Trophoblast cell (in vitro differentiated cells and primary cell): ENCODE results near the gene PDGFA.
A peak's percentile ranks its signal among the peaks of the same experiment; 100 is the strongest.

Experiments
- DNase-seq, 2 donors: peaks; one replicate each; pipeline ENCODE4 v3.0.0-alpha.2; 2016
- H2AFZ ChIP-seq: 2 replicates; pipeline ENCODE4 v1.6.1; 2013; ENCODE audit warnings: low read length, moderate library complexity, mild to moderate bottlenecking; ENCODE audit not compliant: insufficient read depth, poor library complexity
- H2AK5ac ChIP-seq: 2 replicates; pipeline ENCODE4 v1.6.1; 2013; ENCODE audit warnings: mild to moderate bottlenecking, low read length
- H2BK120ac ChIP-seq: 2 replicates; pipeline ENCODE4 v1.6.1; 2013; ENCODE audit warnings: low read length, mild to moderate bottlenecking, moderate library complexity; ENCODE audit not compliant: insufficient read depth, poor library complexity
- H2BK12ac ChIP-seq: 2 replicates; pipeline ENCODE4 v1.6.1; 2013; ENCODE audit warnings: mild to moderate bottlenecking, low read length, moderate library complexity
- H2BK5ac ChIP-seq: 2 replicates; pipeline ENCODE4 v1.6.1; 2013; ENCODE audit warnings: low read length, low read depth, moderate library complexity, mild to moderate bottlenecking; ENCODE audit not compliant: poor library complexity
- H3K14ac ChIP-seq: 2 replicates; pipeline ENCODE4 v1.6.1; 2013; ENCODE audit warnings: mild to moderate bottlenecking, low read length
- H3K18ac ChIP-seq: 2 replicates; pipeline ENCODE4 v1.6.1; 2013; ENCODE audit warnings: mild to moderate bottlenecking, low read length
- H3K23ac ChIP-seq: 2 replicates; pipeline ENCODE4 v1.6.1; 2013; ENCODE audit warnings: low read length
- H3K27ac ChIP-seq: 2 replicates; pipeline ENCODE4 v1.5.1; 2013; ENCODE audit warnings: low read depth, mild to moderate bottlenecking, inconsistent platforms, low read length, moderate library complexity
- H3K27me3 ChIP-seq: 2 replicates; pipeline ENCODE4 v1.6.1; 2013; ENCODE audit warnings: inconsistent platforms, mild to moderate bottlenecking, low read length, moderate library complexity; ENCODE audit not compliant: insufficient read depth
- H3K36me3 ChIP-seq, 2 experiments: 1 replicate in 1 of 2; 2 replicates in 1 of 2; pipeline ENCODE4 v1.6.1; 2013; ENCODE audit warnings: low read length in 2 of 2, mild to moderate bottlenecking in 2 of 2, moderate library complexity in 1 of 2; ENCODE audit not compliant: insufficient read depth in 2 of 2, control insufficient read depth in 1 of 2
- H3K4ac ChIP-seq: 2 replicates; pipeline ENCODE4 v1.6.1; 2013; ENCODE audit warnings: low read depth, mild to moderate bottlenecking, low read length, moderate library complexity
- H3K4me1 ChIP-seq, 2 experiments: 1 replicate in 1 of 2; 2 replicates in 1 of 2; pipeline ENCODE4 v1.6.1; 2013; ENCODE audit warnings: low read length in 2 of 2, mild to moderate bottlenecking in 2 of 2, moderate library complexity in 1 of 2; ENCODE audit not compliant: insufficient read depth in 2 of 2, control insufficient read depth in 1 of 2
- H3K4me2 ChIP-seq: 2 replicates; pipeline ENCODE4 v1.6.1; 2013; ENCODE audit warnings: inconsistent platforms, mild to moderate bottlenecking, low read length, moderate library complexity
- H3K4me3 ChIP-seq: 2 replicates; pipeline ENCODE4 v1.5.1; 2013; ENCODE audit warnings: mild to moderate bottlenecking, low read depth, low read length, inconsistent platforms
- H3K79me1 ChIP-seq: one replicate; pipeline ENCODE4 v1.6.1; 2013; ENCODE audit warnings: low read length
- H3K79me2 ChIP-seq: 2 replicates; pipeline ENCODE4 v1.6.1; 2013; ENCODE audit warnings: low read length, mild to moderate bottlenecking; ENCODE audit not compliant: control insufficient read depth, insufficient read depth, poor library complexity
- H3K9ac ChIP-seq: 2 replicates; pipeline ENCODE4 v1.6.1; 2013; ENCODE audit warnings: mild to moderate bottlenecking, low read length
- H3K9me3 ChIP-seq: 2 replicates; pipeline ENCODE4 v1.6.1; 2013; ENCODE audit warnings: low read depth, mild to moderate bottlenecking, control low read depth, inconsistent platforms, low read length; ENCODE audit not compliant: insufficient read depth
- H4K12ac ChIP-seq: 2 replicates; pipeline ENCODE4 v1.6.1; 2013; ENCODE audit warnings: low read depth, mild to moderate bottlenecking, low read length, moderate library complexity
- H4K8ac ChIP-seq: 2 replicates; pipeline ENCODE4 v1.6.1; 2013; ENCODE audit warnings: low read depth, mild to moderate bottlenecking, low read length, moderate library complexity
- H4K91ac ChIP-seq: one replicate; pipeline ENCODE4 v1.6.1; 2013; ENCODE audit warnings: low read depth, mild to moderate bottlenecking, low read length, moderate library complexity
- WGBS: extraction: QIAGEN DNeasy Blood & Tissue Kit; methylation state at CpG from one replicate; pipeline ENCODE4 v1.1.7; 2013; ENCODE audit warnings: missing lambda C conversion rate; ENCODE audit not compliant: insufficient read length, insufficient coverage; ENCODE audit errors: extremely low coverage; 5-methylcytosine and 5-hydroxymethylcytosine counted together

The PDGFA gene

GRCh38 chr7:525740-526139 is 6.1 kb upstream of the PDGFA start:
- no CpG with 5 or more reads among the region's 12 CpGs for WGBS
- H3K4me2 ChIP-seq, result no peak overlapping the region
- no peak overlapping the region for H4K12ac ChIP-seq

GRCh38 chr7:524800-525199 is 5.2 kb upstream of the PDGFA start:
- no peak overlapping the region for H3K4ac ChIP-seq
- H2AK5ac ChIP-seq, result no peak overlapping the region
- H4K8ac ChIP-seq, result no peak overlapping the region
- H3K27ac ChIP-seq, result no peak overlapping the region
- H3K9ac ChIP-seq, result no peak overlapping the region
- peaks cover 2% of the 10 kb centered on the region for H3K9me3 ChIP-seq
- no peak overlapping the region for H3K14ac ChIP-seq
- no peak overlapping the region for H4K12ac ChIP-seq
- DNase-seq, result no peak
- no peak overlapping the region for H3K4me3 ChIP-seq
- H3K36me3 ChIP-seq, result no peaks in the 10 kb centered on the region
- no peak overlapping the region for H2BK12ac ChIP-seq
- H3K4me2 ChIP-seq, result no peak overlapping the region
- H3K18ac ChIP-seq, result no peak overlapping the region
- H4K91ac ChIP-seq, result no peak overlapping the region
- H2BK120ac ChIP-seq, result no peak overlapping the region
- H3K79me2 ChIP-seq, result no peaks in the 10 kb centered on the region
- WGBS, result no CpG with 5 or more reads among the region's 9 CpGs
- no peak overlapping the region for H2BK5ac ChIP-seq
- peaks cover 20 to 30% of the 10 kb centered on the region in 2 experiments for H3K4me1 ChIP-seq
- H3K27me3 ChIP-seq, result peaks cover 37% of the 10 kb centered on the region
- no peak overlapping the region for H2AFZ ChIP-seq
- no peak overlapping the region for H3K23ac ChIP-seq
- peaks cover 3% of the 10 kb centered on the region for H3K79me1 ChIP-seq

More at GRCh38 chr7:525740-526139, 6.1 kb upstream of the PDGFA start:
- no peak overlapping the region for H3K9ac ChIP-seq
- no peak overlapping the region for H2BK5ac ChIP-seq
- no peak overlapping the region for H2BK120ac ChIP-seq
- H2AFZ ChIP-seq, result no peak overlapping the region
- no peak overlapping the region for H4K8ac ChIP-seq
- peaks cover 20 to 27% of the 10 kb centered on the region in 2 experiments for H3K4me1 ChIP-seq
- H3K4ac ChIP-seq, result no peak overlapping the region
- no peak overlapping the region for H3K23ac ChIP-seq
- no peak overlapping the region for H3K18ac ChIP-seq
- no peak overlapping the region for H4K91ac ChIP-seq
- H3K36me3 ChIP-seq, result no peaks in the 10 kb centered on the region
- H3K79me1 ChIP-seq, result peaks cover 3% of the 10 kb centered on the region
- H2AK5ac ChIP-seq, result no peak overlapping the region
- H3K9me3 ChIP-seq, result no peaks in the 10 kb centered on the region
- no peak overlapping the region for H3K27ac ChIP-seq
- peak overlapping the region; percentile 26 for H3K4me3 ChIP-seq
- no peaks in the 10 kb centered on the region for H3K79me2 ChIP-seq
- no peak for DNase-seq
- no peak overlapping the region for H2BK12ac ChIP-seq
- peaks cover 28% of the 10 kb centered on the region for H3K27me3 ChIP-seq
- no peak overlapping the region for H3K14ac ChIP-seq

- H3K23ac ChIP-seq, result no peak overlapping the region
- H3K36me3 ChIP-seq, result no peaks in the 10 kb centered on the region
- WGBS, result no CpG with 5 or more reads among the region's 28 CpGs
- no peak overlapping the region for H3K4me3 ChIP-seq
- no peak overlapping the region for H2BK5ac ChIP-seq
- no peak overlapping the region for H2AK5ac ChIP-seq
- no peak overlapping the region for H4K8ac ChIP-seq
- no peak overlapping the region for H3K4ac ChIP-seq
- peaks cover 20 to 30% of the 10 kb centered on the region in 2 experiments for H3K4me1 ChIP-seq
- peaks cover 39% of the 10 kb centered on the region for H3K27me3 ChIP-seq
- no peak overlapping the region for H2BK120ac ChIP-seq
- no peak overlapping the region for H3K4me2 ChIP-seq
- H2AFZ ChIP-seq, result no peak overlapping the region
- H3K18ac ChIP-seq, result no peak overlapping the region
- DNase-seq, result no peak
- H3K14ac ChIP-seq, result no peak overlapping the region
- H2BK12ac ChIP-seq, result no peak overlapping the region
- H4K12ac ChIP-seq, result no peak overlapping the region
- H3K9ac ChIP-seq, result no peak overlapping the region
- peaks cover 2% of the 10 kb centered on the region for H3K79me2 ChIP-seq
- peaks cover 6% of the 10 kb centered on the region for H3K79me1 ChIP-seq
- H3K27ac ChIP-seq, result no peak overlapping the region
- peaks cover 2% of the 10 kb centered on the region for H3K9me3 ChIP-seq
- H4K91ac ChIP-seq, result no peak overlapping the region
Observed at GRCh38 chr7:523347-524336, 4.0 kb upstream of the PDGFA start.

GRCh38 chr7:522951-523314 is 3.3 kb upstream of the PDGFA start:
- H4K8ac ChIP-seq, result no peak overlapping the region
- H3K4me3 ChIP-seq, result no peak overlapping the region
- H3K18ac ChIP-seq, result no peak overlapping the region
- no peak overlapping the region for H3K9ac ChIP-seq
- H3K4me2 ChIP-seq, result peak overlapping the region; percentile 45
- H3K79me1 ChIP-seq, result peaks cover 8% of the 10 kb centered on the region
- peaks cover 2% of the 10 kb centered on the region for H3K9me3 ChIP-seq
- H3K14ac ChIP-seq, result no peak overlapping the region
- no peak overlapping the region for H4K91ac ChIP-seq
- H3K79me2 ChIP-seq, result peaks cover 3% of the 10 kb centered on the region
- DNase-seq, result no peak
- H3K27ac ChIP-seq, result no peak overlapping the region
- H3K4me1 ChIP-seq, result peaks cover 21 to 30% of the 10 kb centered on the region in 2 experiments
- H3K27me3 ChIP-seq, result peaks cover 39% of the 10 kb centered on the region
- no peak overlapping the region for H3K4ac ChIP-seq
- no CpG with 5 or more reads among the region's 21 CpGs for WGBS
- H3K36me3 ChIP-seq, result no peaks in the 10 kb centered on the region
- H4K12ac ChIP-seq, result no peak overlapping the region
- H2AFZ ChIP-seq, result no peak overlapping the region
- H2AK5ac ChIP-seq, result no peak overlapping the region
- no peak overlapping the region for H3K23ac ChIP-seq
- H2BK120ac ChIP-seq, result no peak overlapping the region
- no peak overlapping the region for H2BK12ac ChIP-seq
- H2BK5ac ChIP-seq, result no peak overlapping the region
